Fibroblast of pulmonary artery (primary cell): ENCODE data around the gene TRIM22.
A peak's percentile ranks its signal among the peaks of the same experiment; 100 is the strongest.
"Not testable (repeated sequence)": the region's sequence is repeated elsewhere in the genome, so short reads cannot be mapped to it uniquely, and the experiment has no call there.

ENCODE experiments used
- DNase-seq: peaks from one replicate; pipeline ENCODE4 v3.0.0-alpha.2; 2010; ENCODE audit warnings: low read depth
- H3K4me3 ChIP-seq: replicated peaks from 2 replicates; pipeline ENCODE4 v1.5.1; 2011; ENCODE audit warnings: low read depth, mild to moderate bottlenecking, control low read depth, low read length, moderate library complexity
- CTCF ChIP-seq: IDR thresholded peaks from 2 replicates; pipeline ENCODE4 v1.5.1; 2011; ENCODE audit warnings: mild to moderate bottlenecking, control low read depth, low read length, inconsistent platforms; ENCODE audit errors: missing control alignments

The TRIM22 gene

GRCh38 chr11:5684036-5684645 is 5.4 kb upstream of the TRIM22 start:
- peak; percentile 7 for DNase-seq
- no peak for TF ChIP-seq CTCF
- H3K4me3 ChIP-seq: peak overlapping the region; percentile 62

GRCh38 chr11:5684646-5685362 is 4.8 kb upstream of the TRIM22 start, which contains the start of gene TRIM5:
Gene TRIM5 (minus strand): TSS chr11:5685074. CDS start chr11:5680177, 4,897 bp downstream.
- H3K4me3 ChIP-seq: peak within 1 kb of the TSS; percentile 62
- peak; percentile 98 for DNase-seq
- TF ChIP-seq CTCF: peak; percentile 66

GRCh38 chr11:5686426-5686825 is 3.2 kb upstream of the TRIM22 start:
- no peak overlapping the region for H3K4me3 ChIP-seq
- no peak for DNase-seq
- TF ChIP-seq CTCF: no peak

- no peak overlapping the region for H3K4me3 ChIP-seq
- no peak for DNase-seq
- no peak for TF ChIP-seq CTCF
Measured at GRCh38 chr11:5688482-5688881, 1.1 kb upstream of the TRIM22 start.

GRCh38 chr11:5690216-5690615 is 626 bp downstream of the TRIM22 start:
- DNase-seq: peak; percentile 53
- TF ChIP-seq CTCF: no peak
- peak overlapping the region; percentile 60 for H3K4me3 ChIP-seq

- DNase-seq: peak; percentile 29
- no peak for TF ChIP-seq CTCF
Measured at GRCh38 chr11:5690736-5691135, 1.1 kb downstream of the TRIM22 start.

GRCh38 chr11:5691238-5691963 is 1.8 kb downstream of the TRIM22 start:
- DNase-seq: not testable (repeated sequence)
- H3K4me3 ChIP-seq: peak overlapping the region; percentile 60

More at GRCh38 chr11:5690736-5691135, 1.1 kb downstream of the TRIM22 start:
- H3K4me3 ChIP-seq: peak overlapping the region; percentile 60
